Neuronal stem cell (in vitro differentiated cells): Measurements from ENCODE around the gene STK32B.

Experiments
- DNase-seq: peaks from one replicate; pipeline ENCODE4 v3.0.0-alpha.2; 2013; ENCODE audit warnings: low spot score
- H2AFZ ChIP-seq: one replicate; pipeline ENCODE4 v1.6.1; 2013; ENCODE audit warnings: mild to moderate bottlenecking, low read length, inconsistent platforms
- H2AK5ac ChIP-seq: 2 replicates; pipeline ENCODE4 v1.6.1; 2013; ENCODE audit warnings: low read depth, mild to moderate bottlenecking, inconsistent platforms, low read length, moderate library complexity, mixed read lengths
- H2BK120ac ChIP-seq: 2 replicates; pipeline ENCODE4 v1.6.1; 2013; ENCODE audit warnings: low read depth, mild to moderate bottlenecking, inconsistent platforms, low read length, moderate library complexity, mixed read lengths
- H2BK12ac ChIP-seq: one replicate; pipeline ENCODE4 v1.6.1; 2013; ENCODE audit warnings: low read length, inconsistent platforms
- H2BK15ac ChIP-seq: 2 replicates; pipeline ENCODE4 v1.6.1; 2013; ENCODE audit warnings: mild to moderate bottlenecking, low read length, inconsistent platforms, mixed read lengths
- H2BK5ac ChIP-seq: one replicate; pipeline ENCODE4 v1.6.1; 2013; ENCODE audit warnings: inconsistent platforms, mild to moderate bottlenecking, low read length, moderate library complexity
- H3K14ac ChIP-seq: one replicate; pipeline ENCODE4 v1.6.1; 2013; ENCODE audit warnings: low read length, inconsistent platforms
- H3K18ac ChIP-seq: 2 replicates; pipeline ENCODE4 v1.6.1; 2013; ENCODE audit warnings: low read length, inconsistent platforms
- H3K23ac ChIP-seq: 2 replicates; pipeline ENCODE4 v1.6.1; 2013; ENCODE audit warnings: low read depth, mild to moderate bottlenecking, mixed read lengths, low read length, inconsistent platforms; ENCODE audit not compliant: poor library complexity
- H3K27ac ChIP-seq: replicated peaks from 3 replicates; pipeline ENCODE4 v1.5.1; 2013; ENCODE audit warnings: low read length, inconsistent platforms
- H3K27me3 ChIP-seq, 3 experiments: 2 replicates each; pipeline ENCODE4 v1.6.1; 2013; ENCODE audit warnings: low read length in 3 of 3, mild to moderate bottlenecking in 2 of 3, inconsistent platforms in 1 of 3, low read depth in 1 of 3, mixed read lengths in 1 of 3, moderate library complexity in 1 of 3; ENCODE audit not compliant: control insufficient read depth in 3 of 3, insufficient read depth in 3 of 3
- H3K36me3 ChIP-seq, 2 donors: replicated peaks in 1 of 2; 2 replicates each; pipeline ENCODE4 v1.6.1; 2013; ENCODE audit warnings: low read length in 2 of 2; ENCODE audit not compliant: control insufficient read depth in 2 of 2, insufficient read depth in 2 of 2
- H3K4ac ChIP-seq: 2 replicates; pipeline ENCODE4 v1.6.1; 2013; ENCODE audit warnings: inconsistent platforms, mild to moderate bottlenecking, low read length, moderate library complexity
- H3K4me1 ChIP-seq, 2 donors: 1 replicate in 1 of 2; 2 replicates in 1 of 2; pipeline ENCODE4 v1.6.1; 2013; ENCODE audit warnings: low read length in 2 of 2, low read depth in 1 of 2; ENCODE audit not compliant: control insufficient read depth in 2 of 2, insufficient read depth in 1 of 2
- H3K4me2 ChIP-seq: one replicate; pipeline ENCODE4 v1.6.1; 2013; ENCODE audit warnings: mild to moderate bottlenecking, low read length, inconsistent platforms; ENCODE audit not compliant: insufficient read depth, poor library complexity, severe bottlenecking
- H3K4me3 ChIP-seq, 2 donors: 2 replicates each; pipeline ENCODE4 v1.5.1; 2013; ENCODE audit warnings: low read length in 2 of 2, mild to moderate bottlenecking in 2 of 2, inconsistent platforms in 1 of 2, moderate library complexity in 1 of 2
- H3K79me1 ChIP-seq: one replicate; pipeline ENCODE4 v1.6.1; 2013; ENCODE audit warnings: low read depth, mild to moderate bottlenecking, inconsistent platforms, low read length, moderate library complexity
- H3K9ac ChIP-seq: one replicate; pipeline ENCODE4 v1.6.1; 2013; ENCODE audit warnings: mild to moderate bottlenecking, low read depth, low read length, inconsistent platforms; ENCODE audit not compliant: poor library complexity
- H3K9me3 ChIP-seq, 2 donors: replicated peaks in 1 of 2; 2 replicates each; pipeline versions ENCODE3 to v1.6.1; 2013; ENCODE audit warnings: low read length in 2 of 2, mild to moderate bottlenecking in 2 of 2, inconsistent platforms in 1 of 2, low read depth in 1 of 2, mixed read lengths in 1 of 2, moderate library complexity in 1 of 2; ENCODE audit not compliant: control insufficient read depth in 2 of 2, insufficient read depth in 1 of 2
- H4K8ac ChIP-seq: one replicate; pipeline ENCODE4 v1.6.1; 2013; ENCODE audit warnings: low read depth, mild to moderate bottlenecking, inconsistent platforms, low read length, moderate library complexity
- H4K91ac ChIP-seq: one replicate; pipeline ENCODE4 v1.6.1; 2013; ENCODE audit warnings: low read length, low read depth, mild to moderate bottlenecking, inconsistent platforms; ENCODE audit not compliant: poor library complexity
- WGBS, 2 donors: extraction: QIAGEN DNeasy Blood & Tissue Kit; methylation state at CpG; one replicate each; pipeline ENCODE4 v1.1.7; 2013; ENCODE audit warnings: missing lambda C conversion rate in 2 of 2, mixed read lengths in 1 of 2; ENCODE audit not compliant: insufficient read length in 2 of 2, insufficient replicate concordance in 1 of 2; ENCODE audit errors: extremely low coverage in 2 of 2; 5-methylcytosine and 5-hydroxymethylcytosine counted together

The STK32B gene

GRCh38 chr4:5018603-5019002, 32.7 kb upstream of the STK32B start:
- DNase-seq: no peak
- H3K4me1 ChIP-seq: peaks cover 0 to 7% of the 10 kb centered on the region in 2 donors
- no peak overlapping the region for H3K4me2 ChIP-seq
- H3K23ac ChIP-seq: no peak overlapping the region
- no peaks in the 10 kb centered on the region for H3K79me1 ChIP-seq
- H2AK5ac ChIP-seq: no peak overlapping the region
- H3K18ac ChIP-seq: no peak overlapping the region
- H2BK5ac ChIP-seq: no peak overlapping the region
- no peak overlapping the region for H3K9ac ChIP-seq
- no peak overlapping the region for H4K91ac ChIP-seq
- no peak overlapping the region for H2BK120ac ChIP-seq
- peaks cover 0 to 4% (median 3%) of the 10 kb centered on the region in 3 experiments for H3K27me3 ChIP-seq
- H3K36me3 ChIP-seq: no peaks in the 10 kb centered on the region
- H3K14ac ChIP-seq: no peak overlapping the region
- H3K4me3 ChIP-seq: no peak overlapping the region
- no peak overlapping the region for H2AFZ ChIP-seq
- H2BK12ac ChIP-seq: no peak overlapping the region
- no peak overlapping the region for H3K27ac ChIP-seq
- no peak overlapping the region for H3K4ac ChIP-seq
- H2BK15ac ChIP-seq: no peak overlapping the region
- no CpG with 5 or more reads among the region's 6 CpGs for WGBS, 2 donors
- no peak overlapping the region for H4K8ac ChIP-seq
- no peaks in the 10 kb centered on the region for H3K9me3 ChIP-seq

- H3K36me3 ChIP-seq: no peaks in the 10 kb centered on the region
- peak within 1 kb of the TSS; percentile 94 for H3K18ac ChIP-seq
- H3K9me3 ChIP-seq: no peaks in the 10 kb centered on the region
- no peak within 1 kb of the TSS for H2BK12ac ChIP-seq
- peak within 1 kb of the TSS; percentile 49 for H3K14ac ChIP-seq
- peak within 1 kb of the TSS in 1 of 2 donors; percentile 68 for H3K4me3 ChIP-seq
- no peak for DNase-seq
- H2BK5ac ChIP-seq: no peak within 1 kb of the TSS
- peak within 1 kb of the TSS; percentile 40 for H2AFZ ChIP-seq
- H3K9ac ChIP-seq: peak within 1 kb of the TSS; percentile 37
- H3K27me3 ChIP-seq: peaks cover 0 to 4% (median 3%) of the 10 kb centered on the region in 3 experiments
- no peak within 1 kb of the TSS for H3K23ac ChIP-seq
- no peak within 1 kb of the TSS for H2BK120ac ChIP-seq
- H3K4me2 ChIP-seq: peak within 1 kb of the TSS; percentile 50
- peaks cover 0 to 7% of the 10 kb centered on the region in 2 donors for H3K4me1 ChIP-seq
- no CpG with 5 or more reads among the region's 28 CpGs for WGBS, 2 donors
- no peak within 1 kb of the TSS for H3K4ac ChIP-seq
- peak within 1 kb of the TSS; percentile 4 for H2BK15ac ChIP-seq
- no peak within 1 kb of the TSS for H3K27ac ChIP-seq
- H2AK5ac ChIP-seq: no peak within 1 kb of the TSS
- H4K8ac ChIP-seq: peak within 1 kb of the TSS; percentile 74
- no peak within 1 kb of the TSS for H4K91ac ChIP-seq
- H3K79me1 ChIP-seq: no peaks in the 10 kb centered on the region
Measured at GRCh38 chr4:5019274-5019673, 32.0 kb upstream of the STK32B start, which contains the start of gene CYTL1. TSS of gene CYTL1 (minus strand) at chr4:5019458. CDS start at chr4:5019445, 13 bp downstream.

- Histone ChIP-seq H2BK12ac (no peak overlapping the region), H2AFZ (peak overlapping the region; percentile 40), H2BK5ac (no peak overlapping the region), H3K4ac (no peak overlapping the region), H3K4me1 (peaks cover 0 to 7% of the 10 kb centered on the region in 2 donors), H4K8ac (no peak overlapping the region), H2BK15ac (peak overlapping the region; percentile 4), H3K27me3 (peaks cover 0 to 4% (median 3%) of the 10 kb centered on the region in 3 experiments), H2AK5ac (no peak overlapping the region), H3K4me2 (peak overlapping the region; percentile 50), H3K18ac (no peak overlapping the region), H3K14ac (no peak overlapping the region), H4K91ac (no peak overlapping the region), H2BK120ac (no peak overlapping the region), H3K27ac (no peak overlapping the region), H3K9me3 (no peaks in the 10 kb centered on the region), H3K9ac (no peak overlapping the region), H3K36me3 (no peaks in the 10 kb centered on the region), H3K23ac (no peak overlapping the region), H3K79me1 (no peaks in the 10 kb centered on the region), H3K4me3 (no peak overlapping the region)
- no CpG with 5 or more reads among the region's 12 CpGs for WGBS, 2 donors
- no peak for DNase-seq
Measured at GRCh38 chr4:5019796-5020195, 31.5 kb upstream of the STK32B start.

- no peak overlapping the region for H3K9ac ChIP-seq
- no peak overlapping the region for H4K91ac ChIP-seq
- no CpG with 5 or more reads among the region's 1 CpG for WGBS, 2 donors
- H3K18ac ChIP-seq: no peak overlapping the region
- H2BK12ac ChIP-seq: no peak overlapping the region
- peaks cover 0 to 4% (median 3%) of the 10 kb centered on the region in 3 experiments for H3K27me3 ChIP-seq
- H3K79me1 ChIP-seq: no peaks in the 10 kb centered on the region
- no peak overlapping the region for H2BK5ac ChIP-seq
- H2BK120ac ChIP-seq: no peak overlapping the region
- no peak overlapping the region for H3K4me2 ChIP-seq
- H3K23ac ChIP-seq: no peak overlapping the region
- H2BK15ac ChIP-seq: no peak overlapping the region
- no peak for DNase-seq
- H3K27ac ChIP-seq: no peak overlapping the region
- no peak overlapping the region for H2AFZ ChIP-seq
- H4K8ac ChIP-seq: no peak overlapping the region
- H3K4me3 ChIP-seq: no peak overlapping the region
- no peak overlapping the region for H3K14ac ChIP-seq
- H2AK5ac ChIP-seq: no peak overlapping the region
- H3K9me3 ChIP-seq: no peaks in the 10 kb centered on the region
- H3K4ac ChIP-seq: no peak overlapping the region
- H3K4me1 ChIP-seq: peaks cover 0 to 7% of the 10 kb centered on the region in 2 donors
- H3K36me3 ChIP-seq: no peaks in the 10 kb centered on the region
Measured at GRCh38 chr4:5020341-5020740, 30.9 kb upstream of the STK32B start.
